Keratinocyte (primary cell): ENCODE data around the gene SAXO1. TPM values are rescaled to one million over a fixed set of nuclear protein-coding genes. Genes with fewer than 3 reads are reported as not detected.

Experiments
- DNase-seq: peaks from one replicate; pipeline ENCODE4 v3.0.0-alpha.2; 2011; ENCODE audit warnings: low read depth, missing footprints, low spot score
- FAIRE-seq: peaks from 2 replicates; lab custom pipeline; 2011; peaks lifted over from hg19 to GRCh38; lab: Jason Lieb, UNC
- H2AFZ ChIP-seq: 2 replicates; pipeline ENCODE4 v1.6.0; 2012; ENCODE audit warnings: low read length, control low read depth, inconsistent platforms; ENCODE audit not compliant: control insufficient read depth
- H3K27ac ChIP-seq: 2 replicates; pipeline ENCODE4 v1.5.1; 2011; ENCODE audit warnings: low read length; ENCODE audit not compliant: control insufficient read depth, insufficient read depth
- H3K27me3 ChIP-seq: 3 replicates; pipeline ENCODE4 v1.6.0; 2011; ENCODE audit warnings: low read length; ENCODE audit not compliant: control insufficient read depth, insufficient read depth; ENCODE audit errors: extremely low read depth
- H3K36me3 ChIP-seq, 2 experiments: 2 replicates in 1 of 2; 3 replicates in 1 of 2; pipeline ENCODE4 v1.5.1; 2011; ENCODE audit warnings: low read length in 2 of 2, mild to moderate bottlenecking in 1 of 2; ENCODE audit not compliant: control insufficient read depth in 2 of 2, insufficient read depth in 2 of 2; ENCODE audit errors: extremely low read depth in 1 of 2
- H3K4me1 ChIP-seq: 3 replicates; pipeline ENCODE4 v1.5.1; 2011; ENCODE audit warnings: low read length; ENCODE audit not compliant: control insufficient read depth, insufficient read depth; ENCODE audit errors: extremely low read depth
- H3K4me2 ChIP-seq: 3 replicates; pipeline ENCODE4 v1.6.0; 2011; ENCODE audit warnings: low read depth, low read length; ENCODE audit not compliant: control insufficient read depth, insufficient read depth; ENCODE audit errors: extremely low read depth
- H3K4me3 ChIP-seq, 3 experiments: fragments of 200-600 bp in 1 of 3; sonication (generic) in 1 of 3; 2 replicates in 2 of 3; 3 replicates in 1 of 3; pipeline ENCODE4 v1.5.1; 2011 to 2016; ENCODE audit warnings: low read length in 3 of 3, mild to moderate bottlenecking in 3 of 3, control low read depth in 2 of 3, inconsistent platforms in 1 of 3, low read depth in 1 of 3, mixed read lengths in 1 of 3, mixed run types in 1 of 3, moderate library complexity in 1 of 3; ENCODE audit not compliant: control insufficient read depth in 2 of 3, insufficient read depth in 2 of 3; ENCODE audit errors: extremely low read depth in 1 of 3
- H3K79me2 ChIP-seq: 2 replicates; pipeline ENCODE4 v1.6.0; 2012; ENCODE audit warnings: low read length; ENCODE audit not compliant: control insufficient read depth, insufficient read depth
- H3K9ac ChIP-seq: 3 replicates; pipeline ENCODE4 v1.6.0; 2011; ENCODE audit warnings: low read length; ENCODE audit not compliant: control insufficient read depth, insufficient read depth; ENCODE audit errors: extremely low read depth
- H3K9me1 ChIP-seq: 3 replicates; pipeline ENCODE4 v1.6.0; 2011; ENCODE audit warnings: low read length; ENCODE audit not compliant: control insufficient read depth, insufficient read depth; ENCODE audit errors: extremely low read depth
- H3K9me3 ChIP-seq: 2 replicates; pipeline ENCODE4 v1.5.1; 2012; ENCODE audit warnings: low read depth, low read length; ENCODE audit not compliant: control insufficient read depth
- H4K20me1 ChIP-seq: 3 replicates; pipeline ENCODE4 v1.6.0; 2011; ENCODE audit warnings: low read length; ENCODE audit not compliant: control insufficient read depth, insufficient read depth; ENCODE audit errors: extremely low read depth
- CTCF ChIP-seq, 3 experiments: IDR thresholded peaks in 1 of 3; conservative IDR thresholded peaks in 1 of 3; optimal IDR thresholded peaks in 1 of 3; 2 replicates in 2 of 3; 3 replicates in 1 of 3; pipeline versions ENCODE3 to v1.5.1; 2011; ENCODE audit warnings: low read length in 3 of 3, mild to moderate bottlenecking in 3 of 3, moderate library complexity in 2 of 3, control low read depth in 1 of 3, inconsistent platforms in 1 of 3; ENCODE audit not compliant: insufficient read depth in 2 of 3; ENCODE audit errors: extremely low read depth in 1 of 3
- EZH2 ChIP-seq: IDR thresholded peaks from one replicate; pipeline ENCODE4 v1.6.1; 2012; ENCODE audit warnings: inconsistent platforms, mild to moderate bottlenecking, low read length, moderate library complexity
- dilution Hi-C: fragments of 300-500 bp; cut with MboI; formaldehyde crosslinking; loops from one replicate; pipeline ENCODE4 v1.7.0; 2020; ENCODE audit warnings: low sequenced_read_pairs; ENCODE audit not compliant: extremely low pct_ligation_motif_present
- polyA plus RNA-seq, 5 experiments: library from polyadenylated mRNA; depleted of rRNA in 3 of 5; stranded (reverse) in 3 of 5; stranded (forward) in 1 of 5; unstranded in 1 of 5; fragments of >200 nt; gene quantifications; 1 replicate in 1 of 5; 2 replicates in 3 of 5; 3 replicates in 1 of 5; pipeline versions ENCODE4 v1.2.1 to v1.2.3, GENCODE V29; 2011 to 2012; ENCODE audit warnings: missing spikeins in 2 of 5, low read depth in 1 of 5, low replicate concordance in 1 of 5

Gene SAXO1
- polyA plus RNA-seq, 1 donor (not counting 4 experiments of a cell fraction or from before 2014, with no cell fraction given) = not detected

- H3K27ac ChIP-seq = no peak overlapping the region
- H4K20me1 ChIP-seq = no peaks in the 10 kb centered on the region
- H3K9me3 ChIP-seq = no peaks in the 10 kb centered on the region
- dilution Hi-C loops = no loop called here
- no peak overlapping the region for H3K4me3 ChIP-seq
- H3K9ac ChIP-seq = no peak overlapping the region
- no peak overlapping the region for H2AFZ ChIP-seq
- no peak for TF ChIP-seq CTCF (optimal IDR thresholded peaks at IDR 0.05 in 1 of 3, IDR thresholded peaks at IDR 0.05 in 1 of 3, conservative IDR thresholded peaks at IDR 0.05 in 1 of 3; ENCODE audit: extremely low read depth in 1 of 3, insufficient read depth in 2 of 3, low read length in 3 of 3)
- no peak for TF ChIP-seq EZH2
- H3K27me3 ChIP-seq = no peaks in the 10 kb centered on the region
- no peaks in the 10 kb centered on the region for H3K9me1 ChIP-seq
- no peaks in the 10 kb centered on the region for H3K4me1 ChIP-seq
- H3K36me3 ChIP-seq = no peaks in the 10 kb centered on the region
- FAIRE-seq (no peak), DNase-seq (no peak)
- no peak overlapping the region for H3K4me2 ChIP-seq
- no peaks in the 10 kb centered on the region for H3K79me2 ChIP-seq
Observed at GRCh38 chr9:19000133-19000532, 32.9 kb downstream of the SAXO1 start.

- no peaks in the 10 kb centered on the region for H3K36me3 ChIP-seq
- dilution Hi-C loops = no loop called here
- H2AFZ ChIP-seq = no peak overlapping the region
- H3K27ac ChIP-seq = no peak overlapping the region
- no peaks in the 10 kb centered on the region for H3K9me3 ChIP-seq
- no peak overlapping the region for H3K4me3 ChIP-seq
- TF ChIP-seq CTCF (optimal IDR thresholded peaks at IDR 0.05 in 1 of 3, IDR thresholded peaks at IDR 0.05 in 1 of 3, conservative IDR thresholded peaks at IDR 0.05 in 1 of 3; ENCODE audit: extremely low read depth in 1 of 3, insufficient read depth in 2 of 3, low read length in 3 of 3) (no peak), EZH2 (no peak)
- H3K79me2 ChIP-seq = no peaks in the 10 kb centered on the region
- no peaks in the 10 kb centered on the region for H4K20me1 ChIP-seq
- DNase-seq (no peak), FAIRE-seq (no peak)
- H3K9ac ChIP-seq = no peak overlapping the region
- no peaks in the 10 kb centered on the region for H3K27me3 ChIP-seq
- H3K9me1 ChIP-seq = no peaks in the 10 kb centered on the region
- no peaks in the 10 kb centered on the region for H3K4me1 ChIP-seq
- no peak overlapping the region for H3K4me2 ChIP-seq
Observed at GRCh38 chr9:18999173-18999785, 33.7 kb downstream of the SAXO1 start.
